Measurements from ENCODE around the gene SCNN1A.

DNA sequence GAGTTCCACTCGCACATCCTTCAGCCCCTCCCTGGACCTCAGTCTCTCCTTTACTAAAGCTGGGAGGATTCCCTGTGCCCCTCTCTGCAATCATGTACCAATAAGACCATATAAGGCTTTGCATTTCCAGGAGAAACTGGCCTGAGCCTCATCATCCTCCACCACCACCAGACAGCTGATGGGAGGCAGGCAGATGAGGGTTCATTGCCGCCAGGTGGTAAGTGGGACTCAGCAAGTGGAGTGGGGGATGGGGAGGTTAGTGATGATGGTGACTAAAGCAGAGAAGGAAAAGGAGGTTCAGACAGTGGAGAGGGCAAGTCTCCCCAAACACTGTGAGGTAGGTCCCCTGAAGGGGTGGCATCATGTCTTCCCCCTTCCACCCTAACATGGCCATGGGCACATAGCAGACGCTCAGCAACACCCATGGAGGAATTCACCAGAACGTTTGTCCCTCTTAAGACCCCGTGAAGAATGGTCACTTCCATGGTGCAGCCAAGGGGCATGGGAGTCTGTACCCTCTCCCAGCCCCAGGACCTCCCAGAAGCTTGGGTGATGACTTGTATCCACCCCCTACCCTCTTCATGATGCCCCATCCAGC lies 29.0 kb downstream of the SCNN1A start:
- TF ChIP-seq POLR2AphosphoS5 (IDR thresholded peaks at IDR 0.05): no peak
- TF ChIP-seq EP300 (IDR thresholded peaks at IDR 0.05): no peak
- TF ChIP-seq CTCF (IDR thresholded peaks at IDR 0.05): no peak

Data from esophagus muscularis mucosa (tissue), 4 donors.